AG04449 (cell line): ENCODE results near the gene LDLRAD3.

Source experiments
- CTCF ChIA-PET: fragments of 350-600 bp; formaldehyde crosslinking; extraction: SDS; loops from one replicate; lab custom pipeline; 2021; ENCODE audit warnings: antibody characterized with exemption; lab: Yijun Ruan, JAX
- POLR2A ChIA-PET: fragments of 400-600, 350-600 bp; formaldehyde crosslinking; extraction: SDS; loops from one replicate; lab custom pipeline; 2020; ENCODE audit warnings: antibody characterized with exemption, inconsistent platforms; lab: Yijun Ruan, JAX
- DNase-seq: peaks from one replicate; pipeline ENCODE4 v3.0.0-alpha.2; 2010; ENCODE audit warnings: low read depth, low spot score
- H3K4me3 ChIP-seq: 2 replicates; pipeline ENCODE4 v1.5.1; 2011; ENCODE audit warnings: low read depth, mild to moderate bottlenecking, control low read depth, low read length
- TF ChIP-seq, protein P1 (sequence below): IDR thresholded peaks from one replicate; pipeline ENCODE4 v1.5.1; 2011; ENCODE audit warnings: mild to moderate bottlenecking, moderate library complexity, low read length, control low read depth, inconsistent platforms; ENCODE audit not compliant: insufficient read depth; ENCODE audit errors: missing control alignments

LDLRAD3 gene

DNA sequence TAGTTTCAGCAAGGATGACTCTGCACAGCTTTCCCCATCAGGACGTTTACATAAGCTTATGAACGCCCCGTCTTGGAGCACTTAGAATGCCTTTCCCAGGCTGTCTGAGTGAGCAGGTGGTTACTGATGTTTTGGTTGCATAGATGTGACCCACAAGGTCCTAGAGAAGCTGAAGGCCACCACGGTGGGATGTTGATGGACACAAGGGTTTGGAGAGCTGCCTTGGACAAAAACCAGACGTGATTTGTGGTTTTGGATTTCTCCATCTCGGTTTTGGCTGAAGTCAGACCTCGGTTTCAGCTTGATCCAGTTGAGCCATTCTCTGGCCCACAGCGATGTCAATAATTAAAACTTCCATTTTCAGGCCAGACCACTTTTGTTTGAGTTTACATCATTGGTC lies 151.9 kb downstream of the LDLRAD3 start:
- H3K4me3 ChIP-seq = no peak overlapping the region
- ChIA-PET POLR2A (no interaction called here), CTCF (no interaction called here)
- no peak for DNase-seq
- TF ChIP-seq, protein P1, sequence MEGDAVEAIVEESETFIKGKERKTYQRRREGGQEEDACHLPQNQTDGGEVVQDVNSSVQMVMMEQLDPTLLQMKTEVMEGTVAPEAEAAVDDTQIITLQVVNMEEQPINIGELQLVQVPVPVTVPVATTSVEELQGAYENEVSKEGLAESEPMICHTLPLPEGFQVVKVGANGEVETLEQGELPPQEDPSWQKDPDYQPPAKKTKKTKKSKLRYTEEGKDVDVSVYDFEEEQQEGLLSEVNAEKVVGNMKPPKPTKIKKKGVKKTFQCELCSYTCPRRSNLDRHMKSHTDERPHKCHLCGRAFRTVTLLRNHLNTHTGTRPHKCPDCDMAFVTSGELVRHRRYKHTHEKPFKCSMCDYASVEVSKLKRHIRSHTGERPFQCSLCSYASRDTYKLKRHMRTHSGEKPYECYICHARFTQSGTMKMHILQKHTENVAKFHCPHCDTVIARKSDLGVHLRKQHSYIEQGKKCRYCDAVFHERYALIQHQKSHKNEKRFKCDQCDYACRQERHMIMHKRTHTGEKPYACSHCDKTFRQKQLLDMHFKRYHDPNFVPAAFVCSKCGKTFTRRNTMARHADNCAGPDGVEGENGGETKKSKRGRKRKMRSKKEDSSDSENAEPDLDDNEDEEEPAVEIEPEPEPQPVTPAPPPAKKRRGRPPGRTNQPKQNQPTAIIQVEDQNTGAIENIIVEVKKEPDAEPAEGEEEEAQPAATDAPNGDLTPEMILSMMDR = no peak

DNA sequence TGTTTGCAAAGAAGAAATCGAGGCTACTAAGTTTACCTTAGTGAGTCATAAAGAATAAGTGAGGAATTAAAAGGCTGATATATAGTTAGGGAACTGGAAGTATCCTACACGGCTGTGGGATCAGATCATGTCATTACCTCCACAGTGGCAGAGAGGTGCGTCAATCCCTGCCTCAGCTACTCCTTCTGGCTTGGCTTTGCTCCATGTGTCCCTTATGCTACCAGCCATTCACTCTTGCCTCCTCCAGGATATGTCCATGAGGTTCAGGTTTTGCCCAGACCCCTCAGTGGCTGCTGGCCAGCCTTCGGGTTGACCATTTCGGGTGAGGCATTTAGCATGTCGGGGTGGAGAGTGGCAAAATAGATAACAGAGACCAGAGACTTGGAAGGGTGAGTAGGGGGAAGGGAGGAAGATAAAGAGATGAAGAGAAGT lies 153.4 kb downstream of the LDLRAD3 start:
- no peak for DNase-seq
- H3K4me3 ChIP-seq = no peak overlapping the region
- ChIA-PET CTCF (interaction anchor here (1.1 kb wide), 2 partner anchors 9 to 275 kb away, joined by 3 read pairs; no protein-coding TSS in a partner anchor), POLR2A (no interaction called here)
- TF ChIP-seq, protein P1 = no peak

DNA sequence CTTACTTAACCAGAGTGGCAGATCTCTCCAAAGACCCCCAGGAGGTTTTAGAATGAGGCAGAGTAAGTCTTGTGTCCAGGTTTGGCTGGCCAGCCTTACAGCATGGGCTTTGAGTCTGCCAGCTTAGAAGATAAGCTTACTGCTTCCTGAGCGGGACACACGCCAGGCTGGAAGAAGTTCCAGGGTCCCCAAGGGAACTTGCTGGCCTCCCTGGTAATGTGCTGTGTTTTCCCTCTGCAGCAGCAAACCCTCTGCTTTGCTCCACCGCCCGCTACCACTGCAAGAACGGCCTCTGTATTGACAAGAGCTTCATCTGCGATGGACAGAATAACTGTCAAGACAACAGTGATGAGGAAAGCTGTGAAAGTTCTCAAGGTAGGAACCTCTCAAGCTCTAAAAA lies 154.2 kb downstream of the LDLRAD3 start:
- TF ChIP-seq, protein P1 = no peak
- CTCF ChIA-PET = no interaction called here
- POLR2A ChIA-PET = no interaction called here
- DNase-seq = no peak
- no peak overlapping the region for H3K4me3 ChIP-seq

DNA sequence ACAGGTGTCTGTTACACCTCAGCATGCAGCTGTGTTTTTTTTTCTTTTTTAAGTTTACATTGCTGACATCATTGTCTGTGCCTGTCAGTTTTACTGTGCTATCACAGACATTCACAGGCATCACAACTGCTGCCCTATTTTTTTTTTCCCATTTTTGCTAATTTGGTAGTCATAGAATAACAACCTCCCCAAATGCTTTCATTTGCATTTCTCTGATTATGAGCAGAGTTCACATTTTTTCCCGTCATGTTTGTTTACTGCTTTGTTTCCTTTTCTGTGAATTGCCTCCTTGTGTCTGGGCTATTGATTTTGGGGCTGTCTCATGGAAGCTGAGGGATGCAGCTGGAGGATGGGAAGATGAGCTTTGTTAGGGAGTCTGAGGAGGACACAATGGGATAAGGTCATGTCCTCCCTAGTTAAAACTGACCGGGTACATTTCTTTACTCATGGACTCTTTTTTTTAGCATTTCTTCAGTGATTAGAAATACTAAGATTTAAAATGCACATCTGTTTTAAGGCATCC lies 155.1 kb downstream of the LDLRAD3 start:
- TF ChIP-seq, protein P1 = no peak
- H3K4me3 ChIP-seq = no peak overlapping the region
- CTCF ChIA-PET = no interaction called here
- POLR2A ChIA-PET = no interaction called here
- no peak for DNase-seq

DNA sequence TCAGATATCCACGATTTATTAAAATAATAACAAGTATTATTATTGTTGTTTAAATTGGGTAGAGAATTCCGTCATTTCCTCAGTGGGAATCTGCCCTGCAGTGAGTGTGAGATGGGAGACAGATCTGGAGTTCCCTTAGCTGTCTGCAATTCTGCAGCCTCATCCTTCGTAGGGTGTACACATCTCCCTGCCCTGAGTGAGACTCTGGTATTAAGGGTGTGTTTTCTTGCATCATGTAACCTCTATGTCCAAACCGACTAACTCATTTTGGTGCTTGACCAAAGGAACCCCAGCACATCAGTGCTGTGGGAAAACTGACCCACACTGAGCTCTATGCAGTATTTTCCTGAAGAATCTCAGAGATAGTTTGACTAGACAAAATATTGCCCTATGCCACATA lies 157.6 kb downstream of the LDLRAD3 start:
- TF ChIP-seq, protein P1 = no peak
- POLR2A ChIA-PET = no interaction called here
- DNase-seq = no peak
- CTCF ChIA-PET = interaction anchor here (1.1 kb wide), 1 partner anchor 16 kb away, joined by 4 read pairs; no protein-coding TSS in a partner anchor
- H3K4me3 ChIP-seq = no peak overlapping the region

DNA sequence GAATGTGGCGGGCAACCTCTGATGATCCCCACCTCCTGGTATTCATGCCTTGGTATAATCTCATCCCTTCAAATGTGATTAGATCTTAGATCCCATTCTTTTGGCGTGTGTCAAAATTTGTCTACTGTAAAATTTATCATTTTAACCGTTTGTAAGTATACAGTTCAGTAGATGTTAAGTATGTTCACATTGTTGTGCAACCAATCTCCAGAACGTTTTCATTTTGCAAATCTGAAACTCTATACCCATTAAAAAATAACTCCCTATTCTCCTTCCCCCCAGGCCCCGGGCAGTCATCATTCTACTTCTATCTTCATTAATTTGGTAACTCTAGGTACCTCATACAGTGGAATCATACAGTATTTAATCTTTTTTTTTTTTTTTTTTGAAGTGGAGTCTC lies 159.0 kb downstream of the LDLRAD3 start:
- no peak for DNase-seq
- CTCF ChIA-PET = no interaction called here
- H3K4me3 ChIP-seq = no peak overlapping the region
- POLR2A ChIA-PET = no interaction called here
- TF ChIP-seq, protein P1 = no peak
